Tibial nerve (tissue), 3 donors: ENCODE results near the gene ORM1.

Experiments
- POLR2A ChIP-seq, 2 donors: fragments of 450-650 bp; IDR thresholded peaks; one replicate each; pipeline ENCODE4 v1.6.1; 2017; ENCODE audit warnings: antibody characterized with exemption in 2 of 2, mild to moderate bottlenecking in 2 of 2, moderate library complexity in 2 of 2
- TF ChIP-seq, protein P1 (sequence below), 5 experiments: fragments of 200-600 bp in 3 of 5; fragments of 450-650 bp in 2 of 5; sonication (generic) in 3 of 5; IDR thresholded peaks; one replicate each; pipeline ENCODE4 v1.5.1; 2016 to 2019; ENCODE audit warnings: antibody characterized with exemption in 5 of 5, mild to moderate bottlenecking in 3 of 5, moderate library complexity in 2 of 5

DNA sequence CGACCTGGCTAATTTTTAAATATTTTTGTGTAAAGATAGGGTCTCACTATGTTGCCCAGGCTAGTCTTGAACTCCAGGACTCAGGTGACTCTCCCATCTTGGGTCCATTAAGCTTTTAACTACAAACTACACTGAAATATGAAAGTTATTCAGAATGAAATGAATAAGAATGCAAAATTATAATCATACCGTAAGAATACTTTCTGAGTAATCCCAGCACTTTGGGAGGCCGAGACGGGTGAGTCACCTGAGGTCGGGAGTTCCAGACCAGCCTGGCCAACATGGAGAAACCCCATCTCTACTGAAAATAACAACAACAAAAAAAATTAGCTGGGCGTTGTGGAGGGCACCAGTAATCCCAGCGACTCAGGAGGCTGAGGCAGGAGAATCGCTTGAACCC, 1.1 kb upstream of the ORM1 start:
- TF ChIP-seq, protein P1, sequence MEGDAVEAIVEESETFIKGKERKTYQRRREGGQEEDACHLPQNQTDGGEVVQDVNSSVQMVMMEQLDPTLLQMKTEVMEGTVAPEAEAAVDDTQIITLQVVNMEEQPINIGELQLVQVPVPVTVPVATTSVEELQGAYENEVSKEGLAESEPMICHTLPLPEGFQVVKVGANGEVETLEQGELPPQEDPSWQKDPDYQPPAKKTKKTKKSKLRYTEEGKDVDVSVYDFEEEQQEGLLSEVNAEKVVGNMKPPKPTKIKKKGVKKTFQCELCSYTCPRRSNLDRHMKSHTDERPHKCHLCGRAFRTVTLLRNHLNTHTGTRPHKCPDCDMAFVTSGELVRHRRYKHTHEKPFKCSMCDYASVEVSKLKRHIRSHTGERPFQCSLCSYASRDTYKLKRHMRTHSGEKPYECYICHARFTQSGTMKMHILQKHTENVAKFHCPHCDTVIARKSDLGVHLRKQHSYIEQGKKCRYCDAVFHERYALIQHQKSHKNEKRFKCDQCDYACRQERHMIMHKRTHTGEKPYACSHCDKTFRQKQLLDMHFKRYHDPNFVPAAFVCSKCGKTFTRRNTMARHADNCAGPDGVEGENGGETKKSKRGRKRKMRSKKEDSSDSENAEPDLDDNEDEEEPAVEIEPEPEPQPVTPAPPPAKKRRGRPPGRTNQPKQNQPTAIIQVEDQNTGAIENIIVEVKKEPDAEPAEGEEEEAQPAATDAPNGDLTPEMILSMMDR (IDR thresholded peaks at IDR 0.05), result no peak
- TF ChIP-seq POLR2A (IDR thresholded peaks at IDR 0.05), result no peak
